OCI-LY7 (cell line): ENCODE results near the gene NFATC2. TPM values are rescaled to one million over a fixed set of nuclear protein-coding genes. Genes with fewer than 3 reads are reported as not detected.

Source experiments
- BruUV-seq: library from RNA; stranded (reverse); fragments of 400-500 nt; replicated peaks from 2 replicates; lab custom pipeline; 2021; lab: Mats Ljungman, UMichigan
- CTCF ChIA-PET: fragments of 300-600 bp; sonication (Branson Sonifier 250); formaldehyde crosslinking; loops from one replicate; lab custom pipeline; 2022; ENCODE audit warnings: antibody characterized with exemption; ENCODE audit not compliant: unreplicated experiment; lab: Charles Lee
- POLR2A ChIA-PET: fragments of 300-600 bp; sonication (Branson Sonifier 250); formaldehyde crosslinking; loops from one replicate; lab custom pipeline; 2022; ENCODE audit warnings: antibody characterized with exemption; lab: Charles Lee
- DNase-seq: peaks from one replicate; pipeline ENCODE4 v3.0.0-alpha.2; 2015; ENCODE audit warnings: low spot score
- H2AFZ ChIP-seq: fragments of 200-600 bp; sonication (generic), shearing (Covaris generic); 2 replicates; pipeline ENCODE4 v1.6.1; 2014; ENCODE audit warnings: mild to moderate bottlenecking, antibody characterized with exemption, low read length, moderate library complexity
- H3K27ac ChIP-seq: fragments of 200-600 bp; sonication (generic); 2 replicates; pipeline ENCODE4 v1.5.1; 2014; ENCODE audit warnings: mixed run types, low read depth, mild to moderate bottlenecking, moderate library complexity, low read length, inconsistent platforms; ENCODE audit not compliant: poor library complexity, severe bottlenecking
- H3K36me3 ChIP-seq: fragments of 200-600 bp; sonication (generic); 2 replicates; pipeline ENCODE4 v1.6.1; 2014; ENCODE audit warnings: mild to moderate bottlenecking, antibody characterized with exemption, low read length, moderate library complexity, mixed read lengths; ENCODE audit not compliant: insufficient read depth
- H3K4me1 ChIP-seq: fragments of 200-600 bp; sonication (generic); 2 replicates; pipeline ENCODE4 v1.5.1; 2014; ENCODE audit warnings: mild to moderate bottlenecking, low read length; ENCODE audit not compliant: insufficient read depth, poor library complexity, severe bottlenecking
- H3K4me2 ChIP-seq: fragments of 200-600 bp; sonication (generic); 2 replicates; pipeline ENCODE4 v1.6.1; 2014; ENCODE audit warnings: mild to moderate bottlenecking, low read length
- H3K4me3 ChIP-seq: fragments of 200-600 bp; sonication (generic); 2 replicates; pipeline ENCODE4 v1.5.1; 2014; ENCODE audit warnings: mild to moderate bottlenecking, low read depth, low read length; ENCODE audit not compliant: poor library complexity, severe bottlenecking
- H3K79me2 ChIP-seq: fragments of 200-600 bp; sonication (generic); 2 replicates; pipeline ENCODE4 v1.6.1; 2016; ENCODE audit warnings: low read depth, mild to moderate bottlenecking, low read length, moderate library complexity, mixed read lengths; ENCODE audit not compliant: insufficient read depth
- H3K9me2 ChIP-seq: fragments of 200-600 bp; sonication (generic); 2 replicates; pipeline ENCODE4 v1.6.1; 2016; ENCODE audit warnings: mild to moderate bottlenecking, low read length, mixed read lengths; ENCODE audit not compliant: insufficient read depth
- H3K9me3 ChIP-seq: fragments of 200-600 bp; sonication (generic); 2 replicates; pipeline ENCODE4 v1.6.1; 2014; ENCODE audit warnings: mild to moderate bottlenecking, mixed run types, low read length, mixed read lengths
- H4K20me1 ChIP-seq: fragments of 200-600 bp; sonication (generic); 2 replicates; pipeline ENCODE4 v1.6.1; 2014; ENCODE audit warnings: mild to moderate bottlenecking, antibody characterized with exemption, low read length, moderate library complexity, mixed read lengths; ENCODE audit not compliant: insufficient read depth
- CTCF ChIP-seq: fragments of 200-600 bp; sonication (generic); conservative IDR thresholded peaks from 2 replicates; pipeline ENCODE4 v1.5.1; 2014; ENCODE audit warnings: mild to moderate bottlenecking, antibody characterized with exemption, low read length, moderate library complexity, mixed read lengths
- EZH2phosphoT487 ChIP-seq: fragments of 200-600 bp; sonication (generic); IDR thresholded peaks from 2 replicates; pipeline ENCODE4 v1.6.1; 2018; ENCODE audit warnings: low read depth, borderline replicate concordance, mild to moderate bottlenecking, mixed run types, antibody characterized with exemption, low read length, moderate library complexity, mixed read lengths
- intact Hi-C: fragments of 100-400 bp; cut with micrococcal nuclease; formaldehyde crosslinking; loops from one replicate; pipeline ENCODE4 v1.10.0; 2022; ENCODE audit not compliant: unreplicated experiment
- total RNA-seq, 2 experiments: library from RNA; depleted of rRNA in 1 of 2; stranded (reverse); fragments of >200 nt in 1 of 2; shearing (Covaris generic) in 1 of 2; gene quantifications; 2 replicates each; pipeline ENCODE4 v1.2.3, GENCODE V29; 2014 to 2022

The NFATC2 gene
- total RNA-seq, 2 experiments from 2014 or later: 12.5 to 43.8 TPM

- POLR2A ChIA-PET: interaction anchor here (0.6 to 1.0 kb wide), 6 partner anchors 12 to 1834 kb away, joined by 3 to 4 read pairs (median 3); no protein-coding TSS in a partner anchor
- Histone ChIP-seq H4K20me1 (no peaks in the 10 kb centered on the region), H3K4me2 (peak overlapping the region; percentile 63)
Measured at GRCh38 chr20:51529081-51529681, 13.3 kb downstream of the NFATC2 start.

GRCh38 chr20:51528263-51529027 lies 14.1 kb downstream of the NFATC2 start:
- Histone ChIP-seq H3K4me3 (peak overlapping the region; percentile 34), H3K9me3 (no peaks in the 10 kb centered on the region), H4K20me1 (no peaks in the 10 kb centered on the region), H3K36me3 (peaks cover 28% of the 10 kb centered on the region), H2AFZ (no peak overlapping the region; the same call in 1 of the 2 replicates), H3K27ac (peak overlapping the region; percentile 35), H3K79me2 (peaks cover 96% of the 10 kb centered on the region), H3K4me2 (peak overlapping the region; percentile 63), H3K9me2 (no peaks in the 10 kb centered on the region), H3K4me1 (peaks cover 83% of the 10 kb centered on the region)
- intact Hi-C loops: loop anchor here (2.0 to 5.0 kb wide), 2 partner anchors 68 to 146 kb away; no protein-coding TSS in a partner anchor
- BruUV-seq: TSS peak; percentile 19
- ChIA-PET CTCF (no interaction called here), POLR2A (interaction anchor here (0.7 to 2.0 kb wide), 4 partner anchors 11 to 72 kb away, joined by 3 to 4 read pairs (median 4); no protein-coding TSS in a partner anchor)
- no peak for TF ChIP-seq CTCF
- no peak for TF ChIP-seq EZH2phosphoT487
- DNase-seq: no peak

More at GRCh38 chr20:51529081-51529681, 13.3 kb downstream of the NFATC2 start:
- Histone ChIP-seq H3K4me3 (peak overlapping the region; percentile 34), H3K36me3 (peaks cover 26% of the 10 kb centered on the region; the same call in 1 of the 2 replicates), H2AFZ (no peak overlapping the region; the same call in 1 of the 2 replicates), H3K79me2 (peaks cover 94% of the 10 kb centered on the region), H3K27ac (peak overlapping the region; percentile 35), H3K9me2 (no peaks in the 10 kb centered on the region), H3K9me3 (no peaks in the 10 kb centered on the region), H3K4me1 (peaks cover 89% of the 10 kb centered on the region)
- TF ChIP-seq EZH2phosphoT487 (no peak), CTCF (no peak)
- BruUV-seq: no TSS peak
- no peak for DNase-seq
- CTCF ChIA-PET: no interaction called here
- intact Hi-C loops: loop anchor here (2.0 to 5.0 kb wide), 2 partner anchors 68 to 147 kb away; no protein-coding TSS in a partner anchor
